Measurements from ENCODE around the gene CCNI.

GRCh38 chr4:77020017-77020416, 55.8 kb downstream of the CCNI start:
- TF ChIP-seq ELF1 (IDR thresholded peaks at IDR 0.05; ENCODE audit: borderline replicate concordance, low read depth) (no peak), CTCF (IDR thresholded peaks at IDR 0.05 in 2 of 3, conservative IDR thresholded peaks at IDR 0.05 in 1 of 3; ENCODE audit: borderline replicate concordance in 1 of 3, insufficient read depth in 1 of 3, low read depth in 2 of 3, low read length in 2 of 3) (no peak), REST (IDR thresholded peaks at IDR 0.05; ENCODE audit: low read depth) (no peak)
